SU-DHL-6 (cell line): ENCODE results near the gene ARV1.

Source experiments
- CTCF ChIP-seq: fragments of 200-600 bp; sonication (generic); IDR thresholded peaks from one replicate; pipeline ENCODE4 v1.5.1; 2017; ENCODE audit warnings: antibody characterized with exemption, mild to moderate bottlenecking, low read length, moderate library complexity; ENCODE audit not compliant: insufficient read depth, poor library complexity, severe bottlenecking
- EZH2phosphoT487 ChIP-seq: fragments of 200-600 bp; sonication (generic), shearing (Covaris generic); conservative IDR thresholded peaks from 2 replicates; pipeline ENCODE4 v1.6.1; 2018; ENCODE audit warnings: mild to moderate bottlenecking, antibody characterized with exemption, low read length, moderate library complexity, mixed read lengths

- no peak for TF ChIP-seq CTCF
- TF ChIP-seq EZH2phosphoT487: no peak
Observed at GRCh38 chr1:231011360-231011759, 32.5 kb downstream of the ARV1 start.
